RWPE1 (cell line): ENCODE measurements around the gene FGF22.

Source experiments
- CTCF ChIA-PET: fragments of 350-600 bp; sonication (Branson Sonifier 250); formaldehyde crosslinking; extraction: SDS; loops from one replicate; lab custom pipeline; 2021; lab: Yijun Ruan, JAX
- POLR2A ChIA-PET: fragments of 400-600 bp; formaldehyde crosslinking; extraction: SDS; loops from one replicate; lab custom pipeline; 2020; ENCODE audit warnings: antibody characterized with exemption; ENCODE audit not compliant: low non-redundant PET; lab: Yijun Ruan, JAX
- DNase-seq: peaks from one replicate; pipeline ENCODE4 v3.0.0; 2012; ENCODE audit warnings: low spot score
- H3K27ac ChIP-seq: fragments of 450-650 bp; 2 replicates; pipeline ENCODE4 v1.5.1; 2017
- CTCF ChIP-seq: fragments of 450-650 bp; conservative IDR thresholded peaks from 2 replicates; pipeline ENCODE4 v1.5.1; 2017; ENCODE audit warnings: low read depth, mild to moderate bottlenecking

The FGF22 gene

GRCh38 chr19:658916-659839, 19.5 kb downstream of the FGF22 start:
- TF ChIP-seq CTCF, result no peak
- ChIA-PET CTCF (interaction anchor here (0.6 to 0.9 kb wide), 2 partner anchors 75 to 394 kb away, joined by 3 read pairs; no protein-coding TSS in a partner anchor), POLR2A (no interaction called here)
- DNase-seq, result peak; percentile 82
- H3K27ac ChIP-seq, result peak overlapping the region; percentile 99

GRCh38 chr19:660793-661426, 21.2 kb downstream of the FGF22 start:
- POLR2A ChIA-PET, result no interaction called here
- TF ChIP-seq CTCF, result no peak
- CTCF ChIA-PET, result interaction anchor here (0.6 to 0.9 kb wide), 2 partner anchors 29 to 77 kb away, joined by 3 to 4 read pairs; no protein-coding TSS in a partner anchor
- no peak for DNase-seq
- H3K27ac ChIP-seq, result peak overlapping the region; percentile 99

GRCh38 chr19:661427-662196, 21.9 kb downstream of the FGF22 start:
- H3K27ac ChIP-seq, result peak overlapping the region; percentile 99
- POLR2A ChIA-PET, result no interaction called here
- TF ChIP-seq CTCF, result no peak
- CTCF ChIA-PET, result interaction anchor here (0.6 kb wide), 1 partner anchor 30 kb away, joined by 4 read pairs; no protein-coding TSS in a partner anchor
- DNase-seq, result peak; percentile 31

GRCh38 chr19:662207-662961, 22.7 kb downstream of the FGF22 start:
- peak overlapping the region; percentile 99 for H3K27ac ChIP-seq
- TF ChIP-seq CTCF, result no peak
- DNase-seq, result peak; percentile 45
- ChIA-PET CTCF (interaction anchor here (1.7 kb wide), 1 partner anchor 72 kb away, joined by 7 read pairs; no protein-coding TSS in a partner anchor), POLR2A (no interaction called here)

GRCh38 chr19:662962-663681, 23.4 kb downstream of the FGF22 start, which contains the start of gene RNF126:
Gene RNF126, minus strand, starts transcription at chr19:663214. Its CDS starts 93 bp downstream, at chr19:663121.
- DNase-seq, result peak; percentile 81
- H3K27ac ChIP-seq, result peak within 1 kb of the TSS; percentile 99
- ChIA-PET POLR2A (interaction anchor here (1.4 kb wide), 1 partner anchor 15 kb away, joined by 3 read pairs; no protein-coding TSS in a partner anchor), CTCF (interaction anchor here (0.8 to 1.7 kb wide), 2 partner anchors 14 to 71 kb away, joined by 3 to 7 read pairs; no protein-coding TSS in a partner anchor)
- TF ChIP-seq CTCF, result no peak
